Mesodermal cell (in vitro differentiated cells): ENCODE data around the gene NRAS.

Source experiments
- H3K27ac ChIP-seq: 2 replicates; pipeline ENCODE4 v1.7.0; 2013; ENCODE audit warnings: mild to moderate bottlenecking, low read depth, low read length, moderate library complexity; ENCODE audit not compliant: severe bottlenecking
- H3K36me3 ChIP-seq: 2 replicates; pipeline ENCODE4 v1.7.1; 2013; ENCODE audit warnings: mild to moderate bottlenecking, low read length, moderate library complexity; ENCODE audit not compliant: control insufficient read depth, insufficient read depth
- H3K4me1 ChIP-seq: one replicate; pipeline ENCODE4 v1.7.1; 2013; ENCODE audit warnings: mild to moderate bottlenecking, low read length; ENCODE audit not compliant: insufficient read depth, control insufficient read depth, poor library complexity, severe bottlenecking
- H3K4me3 ChIP-seq: 2 replicates; pipeline ENCODE4 v1.7.0; 2013; ENCODE audit warnings: low read length, control low read depth, mild to moderate bottlenecking; ENCODE audit not compliant: insufficient read depth, poor library complexity, severe bottlenecking; ENCODE audit errors: extremely low read depth
- H3K9me3 ChIP-seq: 2 replicates; pipeline ENCODE4 v1.7.1; 2013; ENCODE audit warnings: mild to moderate bottlenecking, low read length, moderate library complexity; ENCODE audit not compliant: control insufficient read depth
- WGBS, 2 experiments: methylation state at CpG; one replicate each; pipeline ENCODE4 v1.1.5; 2013; ENCODE audit warnings: missing lambda C conversion rate in 2 of 2; ENCODE audit not compliant: insufficient coverage in 2 of 2; 5-methylcytosine and 5-hydroxymethylcytosine counted together

The NRAS gene

DNA sequence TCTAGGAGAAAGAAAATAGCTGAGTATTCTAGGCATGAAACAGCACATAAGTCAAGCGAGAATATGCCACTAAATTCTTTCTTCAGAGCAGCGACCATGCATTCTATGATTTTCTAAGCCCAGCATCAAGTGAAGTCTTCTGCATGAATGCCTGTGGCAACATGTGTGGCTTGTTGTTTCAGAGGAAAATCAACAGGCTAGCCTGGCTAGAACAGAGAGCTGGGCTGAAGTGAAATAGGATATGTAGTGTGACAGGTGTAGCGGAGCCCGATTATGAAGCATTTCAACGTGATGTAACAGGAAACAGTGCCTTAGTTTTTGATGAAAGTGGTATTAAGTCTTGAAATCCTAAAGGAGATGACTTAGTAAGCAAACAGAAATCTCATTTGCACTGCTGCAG lies 34.2 kb upstream of the NRAS start:
- WGBS, 2 experiments: 87 to 98% methylated on average over 5 of the region's 5 CpGs
- H3K27ac ChIP-seq: no peak overlapping the region
- H3K4me3 ChIP-seq: no peak overlapping the region
- peaks cover 18% of the 10 kb centered on the region for H3K4me1 ChIP-seq
- H3K36me3 ChIP-seq: peaks cover 65% of the 10 kb centered on the region
- H3K9me3 ChIP-seq: no peaks in the 10 kb centered on the region

DNA sequence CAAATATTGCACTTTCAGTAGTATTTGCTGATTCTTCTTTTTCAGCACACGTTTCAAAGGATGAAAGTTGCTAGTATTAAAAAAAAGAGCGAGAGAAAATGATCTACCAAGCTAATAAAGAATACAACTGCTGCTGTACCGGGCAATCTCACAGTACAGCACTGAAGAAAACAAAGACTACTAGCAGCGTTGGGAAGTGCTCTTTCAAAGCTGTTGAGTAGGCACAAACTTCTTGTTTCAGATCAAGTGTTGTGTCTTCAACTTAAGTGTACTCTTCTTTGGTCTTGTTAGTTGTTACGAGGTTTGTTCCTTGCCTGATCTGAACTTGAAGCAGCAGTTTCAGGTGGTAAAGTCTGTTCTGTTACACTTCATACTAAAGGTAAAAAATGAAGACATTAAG lies 33.3 kb upstream of the NRAS start:
- peaks cover 59% of the 10 kb centered on the region for H3K36me3 ChIP-seq
- 89 to 94% methylated on average over 3 of the region's 5 CpGs for WGBS, 2 experiments

DNA sequence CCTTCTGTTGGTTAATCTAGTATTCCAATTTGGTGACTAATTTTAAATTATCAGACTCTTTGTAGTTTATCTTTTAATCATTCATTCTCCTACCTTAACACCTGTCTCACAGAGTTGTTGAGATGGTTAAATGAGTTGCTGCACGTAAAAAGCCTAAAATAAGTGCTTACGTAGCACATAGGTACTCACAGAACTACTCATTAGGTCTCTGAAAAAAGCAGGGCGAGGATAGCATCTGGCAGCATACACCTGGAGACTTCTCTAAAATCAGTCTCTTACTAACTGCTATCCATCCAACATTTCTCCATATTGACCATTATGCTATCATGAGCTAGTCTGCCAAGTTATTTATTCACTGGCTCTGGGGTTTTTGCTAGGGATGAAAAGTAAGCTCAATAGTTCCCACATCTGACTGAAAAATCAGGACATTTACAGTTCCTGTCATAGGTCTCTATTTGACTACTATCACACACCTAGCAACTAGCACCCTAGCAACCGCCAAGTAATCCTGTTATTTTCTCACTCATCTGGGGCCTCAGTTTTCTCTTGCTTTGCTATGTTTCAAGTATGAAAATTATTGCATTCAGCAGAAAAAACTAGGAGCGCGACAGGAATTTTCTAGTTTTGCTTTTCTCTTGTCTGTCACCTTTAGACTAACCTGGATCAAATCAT lies 30.0 kb upstream of the NRAS start:
- peaks cover 78% of the 10 kb centered on the region for H3K36me3 ChIP-seq
- H3K4me1 ChIP-seq: no peaks in the 10 kb centered on the region
- H3K27ac ChIP-seq: no peak overlapping the region
- H3K4me3 ChIP-seq: no peak overlapping the region
- no peaks in the 10 kb centered on the region for H3K9me3 ChIP-seq
- 72 to 76% methylated on average over 4 to 5 of the region's 6 CpGs for WGBS, 2 experiments

More for the DNA sequence above, 33.3 kb upstream of the NRAS start:
- Histone ChIP-seq H3K4me3 (no peak overlapping the region), H3K4me1 (peaks cover 11% of the 10 kb centered on the region), H3K27ac (no peak overlapping the region), H3K9me3 (no peaks in the 10 kb centered on the region)

DNA sequence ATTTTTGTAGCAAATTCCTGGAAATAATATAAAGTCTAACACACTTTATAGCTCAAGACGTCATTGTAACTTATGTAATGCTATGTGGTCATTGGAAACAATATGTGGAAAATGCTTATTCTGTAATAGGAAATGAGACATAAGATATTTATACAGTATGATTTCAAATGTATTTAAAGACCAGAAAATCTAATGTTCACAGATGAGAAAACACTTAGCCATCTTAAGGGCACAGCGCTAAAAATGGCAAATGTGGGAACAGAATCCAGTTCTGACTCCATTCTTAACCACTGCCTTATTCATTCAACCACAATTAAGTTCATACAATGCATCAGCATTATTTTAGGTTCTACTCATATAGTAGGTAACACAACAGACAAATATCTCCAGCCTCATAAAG lies 28.7 kb upstream of the NRAS start:
- no peaks in the 10 kb centered on the region for H3K4me1 ChIP-seq
- H3K27ac ChIP-seq: no peak overlapping the region
- peaks cover 78% of the 10 kb centered on the region for H3K36me3 ChIP-seq
- no peaks in the 10 kb centered on the region for H3K9me3 ChIP-seq
- no peak overlapping the region for H3K4me3 ChIP-seq
- WGBS, 2 experiments: 100% methylated on average over 1 of the region's 2 CpGs

DNA sequence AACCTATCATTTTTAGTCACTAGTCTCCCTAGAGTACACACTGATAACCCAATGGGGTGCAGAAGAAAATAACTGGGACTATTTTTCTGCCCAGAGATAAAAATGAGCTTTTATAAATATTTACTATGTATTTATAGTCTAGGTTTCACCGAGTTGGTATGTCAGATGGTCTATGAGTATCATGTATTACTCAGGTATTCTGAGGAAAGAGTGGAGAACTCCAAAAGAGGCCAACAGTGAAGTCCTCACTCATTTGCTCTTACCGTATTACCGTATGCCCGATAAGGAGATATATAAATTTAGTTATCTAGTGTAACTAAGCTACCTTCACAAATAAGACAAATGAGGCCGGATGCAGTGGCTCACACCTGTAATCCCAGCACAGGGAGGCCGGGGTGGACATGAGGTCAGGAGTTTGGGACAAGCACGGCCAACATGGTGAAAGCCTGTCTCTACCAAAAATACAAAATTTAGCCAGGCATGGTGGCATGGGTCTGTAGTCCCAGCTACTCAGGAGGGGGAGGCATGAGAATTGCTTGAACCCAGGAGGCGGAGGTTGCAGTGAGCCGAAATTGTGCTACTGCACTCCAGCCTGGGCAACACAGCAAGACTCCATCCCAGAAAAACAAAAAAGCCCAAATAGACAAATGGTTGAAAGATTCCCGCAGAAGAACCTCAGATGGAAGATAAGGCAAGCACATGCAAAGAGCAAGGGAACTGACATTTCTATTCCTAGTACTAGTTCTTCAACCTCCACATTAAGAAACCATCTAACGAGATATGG lies 25.6 kb upstream of the NRAS start:
- no peaks in the 10 kb centered on the region for H3K4me1 ChIP-seq
- no peak overlapping the region for H3K27ac ChIP-seq
- H3K9me3 ChIP-seq: no peaks in the 10 kb centered on the region
- H3K4me3 ChIP-seq: no peak overlapping the region
- 73 to 90% methylated on average over 4 to 6 of the region's 11 CpGs for WGBS, 2 experiments
- H3K36me3 ChIP-seq: peaks cover 76% of the 10 kb centered on the region

DNA sequence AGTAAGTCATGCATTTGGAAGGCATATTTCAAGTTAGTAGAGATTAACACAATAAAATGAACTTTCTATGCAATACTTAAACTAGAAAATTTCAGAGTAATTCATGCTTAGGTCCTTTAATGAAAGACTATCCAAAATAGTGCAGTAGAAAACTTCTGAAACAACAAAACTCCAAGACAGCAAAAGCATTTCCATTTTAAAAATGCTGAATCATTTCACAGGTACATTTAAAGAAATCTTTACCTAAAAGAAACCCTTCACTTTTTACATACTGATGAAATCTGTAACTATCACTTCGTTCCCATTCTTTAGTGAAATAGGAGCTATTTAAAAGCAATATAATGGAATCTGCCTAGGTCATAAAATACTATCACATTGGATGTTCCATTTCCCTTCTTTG lies 23.8 kb upstream of the NRAS start:
- no peaks in the 10 kb centered on the region for H3K4me1 ChIP-seq
- H3K4me3 ChIP-seq: no peak overlapping the region
- H3K9me3 ChIP-seq: no peaks in the 10 kb centered on the region
- WGBS, 2 experiments: no CpG with 5 or more reads among the region's 1 CpG
- no peak overlapping the region for H3K27ac ChIP-seq
- peaks cover 79% of the 10 kb centered on the region for H3K36me3 ChIP-seq

DNA sequence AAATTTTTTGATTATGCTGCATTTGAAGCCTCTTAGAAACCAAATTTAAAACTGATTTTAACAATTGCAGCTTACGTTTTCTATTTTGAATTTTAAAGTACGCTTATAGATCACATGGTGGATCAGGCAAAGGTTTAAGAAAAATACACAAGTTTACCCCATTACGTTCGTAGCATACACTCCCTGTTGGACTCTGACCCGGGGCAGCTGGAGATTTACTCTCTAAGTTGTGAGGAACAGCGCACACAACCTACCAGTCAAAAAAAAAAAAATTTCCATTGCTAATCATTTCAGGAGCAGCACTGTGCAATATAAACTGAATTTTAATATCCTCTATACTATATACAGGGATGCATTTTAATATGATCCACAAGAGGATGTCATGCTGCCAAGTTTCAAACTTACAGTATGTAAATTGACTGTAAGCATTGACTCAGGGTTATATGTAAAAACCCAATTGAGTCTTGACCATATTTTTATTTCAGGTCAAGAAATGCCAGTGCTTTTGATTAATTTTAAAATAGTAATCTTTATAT lies 20.8 kb upstream of the NRAS start:
- 92 to 93% methylated on average over 2 to 4 of the region's 6 CpGs for WGBS, 2 experiments
- H3K4me3 ChIP-seq: no peak overlapping the region
- no peaks in the 10 kb centered on the region for H3K9me3 ChIP-seq
- H3K27ac ChIP-seq: no peak overlapping the region
- no peaks in the 10 kb centered on the region for H3K4me1 ChIP-seq
- peaks cover 87% of the 10 kb centered on the region for H3K36me3 ChIP-seq

DNA sequence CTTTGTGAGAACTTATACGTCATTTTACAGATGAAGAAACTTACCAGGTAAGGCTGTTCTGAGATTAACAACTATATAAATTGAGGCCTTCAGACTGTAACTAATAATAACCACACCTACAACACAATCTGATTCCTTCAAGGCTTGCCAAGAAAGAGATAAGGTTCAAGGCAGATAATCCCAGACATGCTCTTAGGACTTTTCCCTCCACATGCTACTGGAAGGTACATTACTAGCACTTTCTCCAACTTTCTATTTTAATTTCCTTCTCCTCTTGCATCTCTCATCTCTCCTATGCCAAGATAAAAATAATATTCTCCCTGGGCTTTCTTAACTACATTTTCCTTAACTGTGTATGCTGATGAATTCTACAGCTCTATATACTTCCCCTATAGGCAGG lies 18.9 kb upstream of the NRAS start:
- Histone ChIP-seq H3K4me3 (no peak overlapping the region), H3K36me3 (peaks cover 90% of the 10 kb centered on the region), H3K27ac (no peak overlapping the region), H3K9me3 (no peaks in the 10 kb centered on the region), H3K4me1 (no peaks in the 10 kb centered on the region)
- WGBS, 2 experiments: no CpG with 5 or more reads among the region's 1 CpG

DNA sequence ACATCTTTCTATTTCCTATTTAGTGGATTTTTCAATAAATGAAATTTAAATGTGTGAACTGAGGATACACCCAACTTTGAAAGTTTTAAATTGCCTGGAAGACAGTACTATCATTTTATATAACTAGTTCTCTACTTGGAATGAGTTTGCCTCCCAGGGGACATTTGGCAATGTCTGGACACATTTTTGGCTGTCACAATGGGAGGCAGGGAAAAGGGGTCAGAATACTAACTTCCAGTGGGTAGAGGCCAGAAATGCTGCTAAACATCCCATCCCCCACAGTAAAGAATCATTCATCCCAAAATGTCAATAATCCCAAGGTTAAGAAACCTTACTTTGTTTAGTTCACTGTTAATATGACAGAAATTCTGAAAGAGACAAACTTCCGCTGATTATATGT lies 13.2 kb upstream of the NRAS start:
- no peaks in the 10 kb centered on the region for H3K4me1 ChIP-seq
- no peak overlapping the region for H3K4me3 ChIP-seq
- H3K9me3 ChIP-seq: no peaks in the 10 kb centered on the region
- WGBS, 2 experiments: no CpG with 5 or more reads among the region's 1 CpG
- H3K27ac ChIP-seq: no peak overlapping the region
- peaks cover 93% of the 10 kb centered on the region for H3K36me3 ChIP-seq

DNA sequence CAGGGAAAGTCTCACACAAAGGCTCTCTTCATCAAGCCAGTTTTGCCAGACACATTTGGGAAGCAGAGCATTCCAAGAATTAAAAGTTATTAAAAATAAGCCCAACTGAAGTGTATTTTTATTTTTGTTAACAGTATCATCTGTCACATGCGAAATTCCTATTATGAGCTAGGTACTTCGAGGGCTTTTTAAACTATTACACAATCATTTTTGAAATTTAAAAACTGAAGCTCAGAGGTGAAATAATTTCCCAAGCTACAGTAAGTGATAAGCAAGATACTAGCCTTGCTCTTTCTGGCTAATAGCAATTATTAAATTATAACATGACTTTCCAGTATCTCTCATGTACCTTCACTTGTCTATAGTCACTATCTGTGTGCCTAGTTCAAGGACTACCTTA lies 12.0 kb upstream of the NRAS start:
- no CpG with 5 or more reads among the region's 2 CpGs for WGBS, 2 experiments

DNA sequence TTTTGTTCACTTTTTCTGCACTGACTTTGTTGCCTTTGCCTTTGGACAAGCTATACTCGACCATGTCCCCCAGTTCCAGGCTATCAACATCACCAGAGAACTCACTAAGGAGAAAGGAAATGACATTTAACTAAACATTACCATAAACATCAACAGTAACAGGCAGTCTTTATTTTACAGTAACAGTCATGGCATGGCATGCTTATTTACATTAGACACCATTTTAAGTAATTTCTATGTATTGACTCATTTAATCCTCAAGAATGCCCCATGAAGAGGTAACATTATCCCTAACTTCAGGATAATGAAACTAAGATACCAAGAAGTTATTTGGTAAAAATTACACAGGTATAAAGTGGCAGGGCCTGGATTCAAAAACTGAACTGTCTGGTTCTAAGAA lies 8.7 kb upstream of the NRAS start:
- peaks cover 96% of the 10 kb centered on the region for H3K36me3 ChIP-seq
- H3K27ac ChIP-seq: no peak overlapping the region
- H3K4me1 ChIP-seq: no peaks in the 10 kb centered on the region
- no peaks in the 10 kb centered on the region for H3K9me3 ChIP-seq
- H3K4me3 ChIP-seq: no peak overlapping the region
- no CpG with 5 or more reads among the region's 1 CpG for WGBS, 2 experiments

More for the DNA sequence above, 12.0 kb upstream of the NRAS start:
- Histone ChIP-seq H3K36me3 (peaks cover 94% of the 10 kb centered on the region), H3K4me1 (no peaks in the 10 kb centered on the region), H3K9me3 (no peaks in the 10 kb centered on the region), H3K4me3 (no peak overlapping the region), H3K27ac (no peak overlapping the region)
